ENCODE results near the gene FOSL2.

- TF ChIP-seq, protein P1, sequence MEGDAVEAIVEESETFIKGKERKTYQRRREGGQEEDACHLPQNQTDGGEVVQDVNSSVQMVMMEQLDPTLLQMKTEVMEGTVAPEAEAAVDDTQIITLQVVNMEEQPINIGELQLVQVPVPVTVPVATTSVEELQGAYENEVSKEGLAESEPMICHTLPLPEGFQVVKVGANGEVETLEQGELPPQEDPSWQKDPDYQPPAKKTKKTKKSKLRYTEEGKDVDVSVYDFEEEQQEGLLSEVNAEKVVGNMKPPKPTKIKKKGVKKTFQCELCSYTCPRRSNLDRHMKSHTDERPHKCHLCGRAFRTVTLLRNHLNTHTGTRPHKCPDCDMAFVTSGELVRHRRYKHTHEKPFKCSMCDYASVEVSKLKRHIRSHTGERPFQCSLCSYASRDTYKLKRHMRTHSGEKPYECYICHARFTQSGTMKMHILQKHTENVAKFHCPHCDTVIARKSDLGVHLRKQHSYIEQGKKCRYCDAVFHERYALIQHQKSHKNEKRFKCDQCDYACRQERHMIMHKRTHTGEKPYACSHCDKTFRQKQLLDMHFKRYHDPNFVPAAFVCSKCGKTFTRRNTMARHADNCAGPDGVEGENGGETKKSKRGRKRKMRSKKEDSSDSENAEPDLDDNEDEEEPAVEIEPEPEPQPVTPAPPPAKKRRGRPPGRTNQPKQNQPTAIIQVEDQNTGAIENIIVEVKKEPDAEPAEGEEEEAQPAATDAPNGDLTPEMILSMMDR (IDR thresholded peaks at IDR 0.05) = no peak
- no peak for TF ChIP-seq EZH2 (IDR thresholded peaks at IDR 0.05)
Measured at GRCh38 chr2:28401411-28401810, 8.8 kb downstream of the FOSL2 start.
